SJCRH30 (cell line): ENCODE measurements around the gene TUBB1. TPM values are rescaled to one million over a fixed set of nuclear protein-coding genes. Genes with fewer than 3 reads are reported as not detected.
"Not testable (repeated sequence)": the region's sequence is repeated elsewhere in the genome, so short reads cannot be mapped to it uniquely, and the experiment has no call there.

ENCODE experiments used
- DNase-seq, 2 experiments: peaks; one replicate each; pipeline ENCODE4 v3.0.0-alpha.2; 2015 to 2020
- H3K27ac ChIP-seq: fragments of 250-450 bp; sonication (Bioruptor Pico); 2 replicates; pipeline ENCODE4 v1.5.1; 2020; ENCODE audit warnings: mild to moderate bottlenecking, moderate library complexity
- H3K27me3 ChIP-seq: fragments of 250-450 bp; sonication (Bioruptor Pico); 2 replicates; pipeline ENCODE4 v1.5.1; 2020; ENCODE audit warnings: mild to moderate bottlenecking, moderate library complexity
- H3K36me3 ChIP-seq: fragments of 250-450 bp; sonication (Bioruptor Pico); 2 replicates; pipeline ENCODE4 v1.5.1; 2020; ENCODE audit warnings: mild to moderate bottlenecking, moderate library complexity
- H3K4me1 ChIP-seq: fragments of 250-450 bp; sonication (Bioruptor Pico); 2 replicates; pipeline ENCODE4 v1.5.1; 2020; ENCODE audit warnings: mild to moderate bottlenecking, moderate library complexity
- H3K4me3 ChIP-seq: fragments of 250-450 bp; sonication (Bioruptor Pico); 2 replicates; pipeline ENCODE4 v1.5.1; 2020; ENCODE audit warnings: mild to moderate bottlenecking, moderate library complexity
- H3K9me3 ChIP-seq: fragments of 250-450 bp; sonication (Bioruptor Pico); replicated peaks from 2 replicates; pipeline ENCODE4 v1.5.1; 2020; ENCODE audit warnings: mild to moderate bottlenecking, moderate library complexity
- total RNA-seq: library from RNA; depleted of rRNA; stranded (reverse); fragments of >200 nt; shearing (Covaris generic); gene quantifications from 2 replicates; pipeline ENCODE4 v1.2.3, GENCODE V29; 2014; rRNA removed

Gene TUBB1
- 0.03 TPM in 1 of 2 replicates, not detected in the other for total RNA-seq

GRCh38 chr20:59019217-59019616, at the start of gene TUBB1:
TSS of gene TUBB1 (plus strand) at chr20:59019429. CDS start at chr20:59019523, 94 bp downstream.
- no peak for DNase-seq
- no peaks in the 10 kb centered on the region for H3K4me1 ChIP-seq
- no peaks in the 10 kb centered on the region for H3K27me3 ChIP-seq
- no peak within 1 kb of the TSS for H3K4me3 ChIP-seq
- H3K36me3 ChIP-seq = peaks cover 20% of the 10 kb centered on the region
- H3K9me3 ChIP-seq = no peaks in the 10 kb centered on the region
- no peak within 1 kb of the TSS for H3K27ac ChIP-seq

- Histone ChIP-seq H3K36me3 (no peaks in the 10 kb centered on the region), H3K9me3 (peaks cover 4% of the 10 kb centered on the region; the same call in 1 of the 2 replicates), H3K27ac (no peak overlapping the region), H3K27me3 (no peaks in the 10 kb centered on the region), H3K4me1 (no peaks in the 10 kb centered on the region), H3K4me3 (no peak overlapping the region)
- DNase-seq = no peak
These were observed 49.8 kb upstream of the TUBB1 start for GRCh38 chr20:58969439-58969838.

GRCh38 chr20:58970146-58970545, 49.1 kb upstream of the TUBB1 start:
- H3K27me3 ChIP-seq = no peaks in the 10 kb centered on the region
- no peak for DNase-seq
- no peaks in the 10 kb centered on the region for H3K36me3 ChIP-seq
- no peak overlapping the region for H3K4me3 ChIP-seq
- H3K27ac ChIP-seq = no peak overlapping the region
- peaks cover 6% of the 10 kb centered on the region for H3K9me3 ChIP-seq
- H3K4me1 ChIP-seq = no peaks in the 10 kb centered on the region

- Histone ChIP-seq H3K27me3 (no peaks in the 10 kb centered on the region), H3K4me3 (no peak overlapping the region), H3K36me3 (no peaks in the 10 kb centered on the region), H3K27ac (no peak overlapping the region), H3K9me3 (peaks cover 18% of the 10 kb centered on the region), H3K4me1 (no peaks in the 10 kb centered on the region)
- DNase-seq = no peak
These were observed 47.8 kb upstream of the TUBB1 start for GRCh38 chr20:58971429-58971828.

- Histone ChIP-seq H3K36me3 (no peaks in the 10 kb centered on the region), H3K27me3 (no peaks in the 10 kb centered on the region), H3K4me3 (no peak overlapping the region), H3K4me1 (no peaks in the 10 kb centered on the region), H3K9me3 (peaks cover 18% of the 10 kb centered on the region), H3K27ac (no peak overlapping the region)
- no peak for DNase-seq
These were observed 46.0 kb upstream of the TUBB1 start for GRCh38 chr20:58973179-58973578.

GRCh38 chr20:58973866-58974265, 45.4 kb upstream of the TUBB1 start:
- no peak overlapping the region for H3K4me3 ChIP-seq
- H3K36me3 ChIP-seq = no peaks in the 10 kb centered on the region
- H3K27me3 ChIP-seq = no peaks in the 10 kb centered on the region
- H3K9me3 ChIP-seq = peaks cover 14% of the 10 kb centered on the region
- no peaks in the 10 kb centered on the region for H3K4me1 ChIP-seq
- H3K27ac ChIP-seq = no peak overlapping the region
- DNase-seq = no peak

GRCh38 chr20:58975353-58975752, 43.9 kb upstream of the TUBB1 start:
- Histone ChIP-seq H3K4me3 (no peak overlapping the region), H3K27me3 (no peaks in the 10 kb centered on the region), H3K36me3 (no peaks in the 10 kb centered on the region), H3K4me1 (no peaks in the 10 kb centered on the region), H3K27ac (no peak overlapping the region), H3K9me3 (peaks cover 14% of the 10 kb centered on the region)
- DNase-seq = no peak

GRCh38 chr20:58976061-58976730, 43.0 kb upstream of the TUBB1 start:
- Histone ChIP-seq H3K36me3 (no peaks in the 10 kb centered on the region), H3K27me3 (no peaks in the 10 kb centered on the region), H3K4me1 (no peaks in the 10 kb centered on the region), H3K27ac (no peak overlapping the region), H3K4me3 (no peak overlapping the region), H3K9me3 (peaks cover 14% of the 10 kb centered on the region)
- no peak for DNase-seq

- no peak for DNase-seq
These were observed 40.7 kb upstream of the TUBB1 start for GRCh38 chr20:58978351-58979190.

GRCh38 chr20:58980711-58981627, 38.3 kb upstream of the TUBB1 start, which contains the start of gene NELFCD:
TSS of gene NELFCD (plus strand) at chr20:58981256. CDS start at chr20:58981310, 54 bp downstream.
- Histone ChIP-seq H3K4me3 (peak within 1 kb of the TSS; percentile 84), H3K36me3 (peaks cover 18% of the 10 kb centered on the region), H3K27me3 (no peaks in the 10 kb centered on the region), H3K4me1 (peaks cover 7% of the 10 kb centered on the region), H3K27ac (peak within 1 kb of the TSS; percentile 58), H3K9me3 (peaks cover 5% of the 10 kb centered on the region; the same call in 1 of the 2 replicates)
- peak; percentile 98 for DNase-seq

More at GRCh38 chr20:58978351-58979190, 40.7 kb upstream of the TUBB1 start:
- Histone ChIP-seq H3K9me3 (peaks cover 14% of the 10 kb centered on the region), H3K4me1 (peaks cover 7% of the 10 kb centered on the region), H3K27ac (no peak overlapping the region), H3K4me3 (no peak overlapping the region), H3K27me3 (no peaks in the 10 kb centered on the region), H3K36me3 (0 out of 2 replicates have a peak, but pooled peaks cover 5% of the 10 kb centered on the region)

GRCh38 chr20:58981628-58982364, 37.4 kb upstream of the TUBB1 start:
- Histone ChIP-seq H3K36me3 (peaks cover 25% of the 10 kb centered on the region), H3K9me3 (no peaks in the 10 kb centered on the region), H3K27me3 (no peaks in the 10 kb centered on the region), H3K4me1 (peaks cover 7% of the 10 kb centered on the region), H3K27ac (peak overlapping the region; percentile 58), H3K4me3 (peak overlapping the region; percentile 84)
- peak; percentile 57 to 68 for DNase-seq

GRCh38 chr20:58982406-58983114, 36.7 kb upstream of the TUBB1 start:
- H3K36me3 ChIP-seq = peaks cover 33% of the 10 kb centered on the region
- no peaks in the 10 kb centered on the region for H3K9me3 ChIP-seq
- no peak overlapping the region for H3K27ac ChIP-seq
- H3K27me3 ChIP-seq = no peaks in the 10 kb centered on the region
- DNase-seq = no peak
- H3K4me1 ChIP-seq = peaks cover 7% of the 10 kb centered on the region
- H3K4me3 ChIP-seq = peak overlapping the region; percentile 84

GRCh38 chr20:58983115-58983468, 36.1 kb upstream of the TUBB1 start:
- H3K4me1 ChIP-seq, H3K27me3 ChIP-seq, H3K27ac ChIP-seq, H3K9me3 ChIP-seq, DNase-seq, H3K4me3 ChIP-seq: not testable (repeated sequence)
- peaks cover 38% of the 10 kb centered on the region for H3K36me3 ChIP-seq
